T follicular helper cell (primary cell): ENCODE data around the gene SLC37A1.
A peak's percentile ranks its signal among the peaks of the same experiment; 100 is the strongest.

Experiments used
- DNase-seq: peaks from one replicate; pipeline ENCODE4 v3.0.0-alpha.2; 2020; ENCODE audit warnings: low read depth

The SLC37A1 gene

DNA sequence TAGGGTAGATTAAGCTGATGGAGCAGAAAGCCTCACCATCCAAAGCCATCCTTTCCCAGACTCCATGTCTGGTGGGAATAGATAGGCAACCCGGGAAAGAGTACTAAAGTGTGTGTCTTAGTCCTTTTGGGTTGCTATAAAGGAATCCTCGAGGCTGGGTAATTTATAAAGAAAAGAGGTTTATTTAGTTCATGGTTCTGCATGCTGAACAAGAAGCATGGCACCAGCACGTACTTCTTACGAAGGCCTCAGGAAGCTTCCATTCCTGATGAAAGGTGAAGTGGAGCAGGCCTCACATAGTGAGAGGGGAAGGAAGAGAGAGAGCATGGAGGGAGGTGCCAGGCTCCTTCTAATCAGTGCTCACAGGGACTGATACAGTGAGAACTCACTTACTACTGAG is 6.2 kb upstream of the SLC37A1 start:
- no peak for DNase-seq

DNA sequence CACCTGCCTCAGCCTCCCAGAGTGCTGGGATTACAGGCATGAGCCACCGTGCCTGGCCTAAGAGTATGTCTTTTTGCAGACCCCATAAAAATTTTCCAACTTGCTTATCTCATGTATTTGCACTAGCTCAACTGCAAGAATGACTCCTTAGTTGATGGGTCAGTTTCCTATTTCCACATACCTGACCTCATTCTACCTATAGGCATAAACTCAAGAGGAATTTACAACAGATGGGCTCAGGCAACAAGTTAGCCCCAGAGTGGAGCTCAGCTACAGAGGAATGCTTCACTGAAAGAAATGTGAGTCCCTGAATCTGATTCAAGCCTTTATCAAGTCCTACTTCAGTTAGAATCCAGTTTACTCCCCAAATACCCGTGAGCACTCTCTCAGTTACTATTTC is 5.3 kb upstream of the SLC37A1 start:
- no peak for DNase-seq

DNA sequence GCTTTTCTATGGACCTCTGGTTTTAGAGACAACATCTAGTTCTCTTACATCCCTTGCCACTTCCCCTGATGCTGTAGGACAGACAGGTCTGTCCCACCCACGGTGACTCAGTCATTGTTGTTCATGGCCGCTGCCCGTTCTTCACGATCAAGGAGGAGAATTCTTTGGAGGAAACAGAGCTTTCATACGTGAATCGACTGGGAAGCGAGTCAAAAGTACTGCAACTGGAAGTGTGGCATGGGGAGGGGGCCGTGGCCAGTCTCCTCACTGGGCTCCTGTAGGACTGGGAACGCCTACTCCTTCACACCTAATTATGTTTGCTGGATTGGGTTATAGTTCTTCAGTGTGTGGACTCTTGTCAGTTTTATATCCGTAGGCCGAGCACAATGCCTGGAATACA is 4.4 kb upstream of the SLC37A1 start:
- no peak for DNase-seq

DNA sequence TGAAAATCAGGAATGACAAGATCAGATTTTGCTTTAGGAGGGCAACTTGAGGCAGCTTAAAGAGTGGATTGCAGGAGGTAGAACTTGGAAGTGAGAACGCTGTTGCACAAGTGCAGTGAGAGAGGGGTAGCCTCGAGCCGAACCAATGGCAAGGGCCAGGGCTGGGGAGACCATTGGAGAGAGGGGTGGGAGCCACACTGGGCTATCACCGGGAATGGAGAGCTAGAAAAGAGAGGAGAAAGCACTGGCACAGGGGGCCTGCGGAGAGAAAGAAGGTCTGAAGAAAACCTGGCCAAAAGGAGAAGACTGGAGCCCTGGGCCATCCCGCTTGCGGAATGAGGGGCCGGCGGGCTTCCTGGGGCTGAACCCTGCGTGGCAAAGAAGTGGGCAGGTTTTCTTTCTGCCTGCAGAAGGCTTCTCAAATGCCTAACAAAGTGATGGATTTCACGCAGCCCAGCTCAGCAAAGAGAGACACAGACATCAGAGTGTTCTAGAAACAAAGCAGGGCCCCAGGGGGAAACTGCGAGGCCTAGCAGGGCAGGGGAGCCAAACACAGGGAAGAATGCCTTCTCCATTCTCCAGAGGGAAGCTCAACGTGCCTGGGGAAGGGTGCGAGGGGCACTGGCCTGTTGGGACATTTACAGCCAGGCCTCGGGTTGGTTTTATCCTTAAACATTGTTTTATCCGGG is 1.2 kb upstream of the SLC37A1 start:
- DNase-seq = no peak

DNA sequence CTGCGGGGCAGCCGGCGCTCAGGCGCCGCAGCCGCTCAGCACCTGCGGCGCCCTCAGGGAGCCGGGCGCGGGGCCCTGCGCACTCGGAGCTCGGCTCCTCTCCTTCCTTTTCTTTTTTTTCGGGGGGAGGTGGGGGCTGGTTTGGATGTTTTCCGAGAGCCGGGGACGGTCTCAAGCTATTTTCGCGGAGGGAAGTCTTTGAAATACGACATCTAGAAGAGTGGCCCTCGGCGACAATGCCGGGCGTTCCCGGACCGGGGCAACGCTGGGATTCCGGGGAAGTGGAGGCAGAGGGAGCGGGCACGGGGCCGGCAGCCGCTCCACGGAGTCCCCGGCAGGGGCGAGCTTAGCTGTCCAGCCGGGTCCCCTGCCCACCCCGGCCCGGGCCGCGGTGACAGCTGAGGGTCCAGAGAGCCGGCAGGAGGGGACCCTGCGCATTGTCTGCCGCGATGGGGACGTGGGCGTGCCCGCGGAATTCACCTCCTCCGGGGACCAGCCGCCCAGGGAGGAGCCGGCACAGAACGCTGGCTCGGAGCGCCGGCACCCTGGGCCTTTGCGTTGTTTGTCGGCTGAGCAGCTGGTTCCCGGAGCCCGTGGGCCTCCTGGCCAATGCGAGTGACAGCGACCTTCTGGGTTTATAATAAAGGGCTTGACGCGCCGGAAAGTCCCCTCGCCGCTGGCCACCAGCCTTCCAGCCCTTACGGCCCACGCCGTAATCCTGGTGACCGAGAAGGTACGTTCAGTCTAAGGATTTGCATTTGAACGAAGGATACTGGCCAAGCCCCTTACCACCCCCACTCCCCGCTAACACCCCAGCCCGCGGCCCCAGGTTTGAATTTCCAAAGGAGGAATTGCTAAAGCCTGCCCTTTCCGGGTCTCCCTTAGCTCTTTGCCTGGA is 582 bp downstream of the SLC37A1 start:
- DNase-seq = peak; percentile 41

DNA sequence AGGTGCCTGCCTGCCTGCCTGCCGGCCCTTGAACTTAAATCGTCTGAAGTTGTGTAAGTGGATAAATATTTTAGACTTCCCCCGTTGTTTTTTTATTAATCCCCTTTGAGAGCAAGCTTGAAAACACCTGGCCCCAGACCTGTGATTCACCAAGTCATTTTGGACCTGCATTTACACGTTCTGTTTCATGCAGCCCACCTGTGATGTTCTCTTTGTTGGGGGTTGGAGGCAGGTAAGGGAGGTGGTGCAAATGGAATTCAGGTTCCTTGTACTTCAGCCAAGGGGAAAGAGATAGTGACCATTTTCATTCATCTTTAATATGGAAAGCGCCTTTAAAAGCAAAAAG is 1.2 kb downstream of the SLC37A1 start:
- DNase-seq = no peak

DNA sequence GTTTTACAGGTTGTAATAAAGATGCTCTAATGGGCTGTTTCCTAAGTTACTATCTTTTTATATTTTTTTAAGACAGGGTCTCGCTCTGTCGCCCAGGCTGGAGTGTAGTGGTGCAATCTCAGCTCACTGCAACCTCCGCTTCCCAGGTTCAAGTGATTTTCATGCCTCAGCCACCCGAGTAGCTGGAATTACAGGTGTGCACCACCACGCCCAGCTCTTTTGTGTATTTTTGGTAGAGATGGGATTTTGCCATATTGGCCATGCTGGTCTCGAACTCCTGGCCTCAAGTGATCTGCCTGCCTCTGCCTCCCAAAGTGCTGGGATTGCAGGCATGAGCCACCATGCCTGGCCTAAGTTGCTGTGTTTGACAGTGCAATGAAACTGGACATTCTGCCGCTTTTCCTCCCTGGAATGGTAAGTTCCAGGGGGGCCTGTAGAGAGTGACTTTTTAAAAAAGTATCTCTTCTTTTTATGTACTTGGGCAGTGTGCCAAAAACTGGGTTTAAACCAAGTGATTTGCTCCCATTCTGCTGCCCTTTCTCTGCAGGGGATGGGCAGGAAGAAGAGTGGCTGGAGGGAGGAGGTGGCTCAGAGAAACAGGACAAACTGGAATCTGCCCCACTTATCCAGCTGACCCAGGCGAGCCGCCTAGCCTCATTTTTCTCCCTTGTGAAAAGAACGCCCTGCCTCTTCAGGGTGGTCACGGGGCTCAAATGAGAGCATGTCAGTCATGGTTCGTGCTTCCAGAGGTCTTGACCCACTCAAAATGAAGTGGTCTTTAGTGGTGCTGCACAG is 2.3 kb downstream of the SLC37A1 start:
- DNase-seq = no peak

DNA sequence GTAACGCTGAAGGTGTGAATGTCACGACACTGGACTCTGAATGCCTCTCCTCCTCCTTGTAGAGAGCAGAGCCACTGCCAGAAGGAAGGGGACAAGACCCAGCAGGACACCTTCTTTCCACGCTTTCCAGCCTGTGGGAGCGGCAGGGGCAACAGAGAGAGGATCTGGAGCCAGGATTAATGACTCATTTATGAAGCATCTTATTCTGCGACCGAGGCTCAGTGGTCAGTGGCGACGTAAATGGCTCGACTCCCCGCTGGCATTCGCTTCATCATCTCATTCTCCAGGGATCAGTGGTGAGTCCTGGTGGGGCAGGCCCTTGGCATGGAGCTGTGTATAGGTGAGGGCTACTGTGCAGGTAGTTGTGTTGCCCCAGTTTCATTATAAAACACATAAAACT is 4.6 kb downstream of the SLC37A1 start:
- no peak for DNase-seq

DNA sequence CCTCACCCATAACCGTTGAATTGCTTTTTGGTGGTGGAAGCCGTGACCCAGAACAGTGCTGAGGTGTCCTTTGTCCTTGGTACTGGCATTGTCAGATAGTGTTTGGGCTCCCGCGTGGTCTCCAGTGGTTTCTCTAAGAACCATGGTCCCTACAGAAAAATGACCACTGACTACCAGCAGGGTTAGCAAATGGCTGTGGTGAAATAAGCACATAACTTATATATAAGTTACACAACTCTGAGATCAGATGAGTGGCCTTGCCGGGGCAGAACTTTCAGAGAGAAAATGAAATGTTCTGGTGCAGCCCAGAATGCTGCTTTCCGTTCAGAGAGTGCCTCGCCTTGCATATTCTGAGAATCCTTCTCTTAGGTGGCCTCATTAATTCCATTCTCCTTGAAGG is 5.0 kb downstream of the SLC37A1 start:
- DNase-seq = no peak

DNA sequence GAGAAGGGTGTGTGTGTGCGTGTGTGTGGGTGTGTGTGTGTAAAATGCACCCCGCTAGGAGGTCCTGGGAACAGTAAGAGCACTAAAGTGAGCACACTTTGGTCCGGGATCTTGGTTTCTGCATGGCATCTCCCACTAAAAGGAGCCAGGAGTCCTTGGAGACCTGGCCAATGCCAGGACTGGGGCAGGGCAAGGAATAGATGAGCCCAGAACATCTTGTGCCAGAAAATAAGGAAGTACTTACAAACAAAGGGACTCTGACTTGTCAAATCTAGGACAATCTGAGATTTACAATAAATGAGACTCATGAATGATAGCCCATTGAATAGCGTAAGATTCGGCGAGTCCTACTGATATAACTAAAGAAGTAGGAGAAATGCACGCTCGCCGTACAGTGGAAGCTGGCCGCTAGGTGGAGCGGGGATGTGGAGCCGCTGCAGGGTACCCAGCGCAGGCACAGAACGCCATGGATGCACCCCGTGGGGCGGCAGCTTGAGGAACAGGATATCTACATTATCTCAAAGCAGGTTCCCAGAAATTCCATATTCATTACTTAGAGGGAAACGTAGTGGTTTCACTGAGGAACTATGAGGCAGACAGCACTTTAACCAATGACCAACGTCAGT is 7.1 kb downstream of the SLC37A1 start:
- no peak for DNase-seq

DNA sequence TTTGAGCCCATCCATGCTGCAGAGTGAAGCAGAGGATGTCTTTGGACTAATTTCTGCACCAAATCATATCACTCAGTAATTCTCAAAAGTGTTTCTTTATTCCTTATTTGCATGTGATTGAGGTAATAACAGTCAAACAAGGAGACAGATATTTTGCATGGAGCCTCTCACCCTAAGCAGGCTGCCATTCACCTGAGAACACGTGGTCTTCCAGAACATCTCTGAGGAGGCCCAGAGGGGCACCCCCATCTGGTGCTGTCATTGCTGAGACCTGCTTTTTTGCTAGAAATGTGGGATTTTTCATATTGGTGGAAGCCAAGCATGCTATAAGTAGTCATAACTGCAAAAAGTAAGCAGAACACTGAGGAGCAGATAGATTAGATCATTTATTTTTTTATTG is 7.7 kb downstream of the SLC37A1 start:
- no peak for DNase-seq

DNA sequence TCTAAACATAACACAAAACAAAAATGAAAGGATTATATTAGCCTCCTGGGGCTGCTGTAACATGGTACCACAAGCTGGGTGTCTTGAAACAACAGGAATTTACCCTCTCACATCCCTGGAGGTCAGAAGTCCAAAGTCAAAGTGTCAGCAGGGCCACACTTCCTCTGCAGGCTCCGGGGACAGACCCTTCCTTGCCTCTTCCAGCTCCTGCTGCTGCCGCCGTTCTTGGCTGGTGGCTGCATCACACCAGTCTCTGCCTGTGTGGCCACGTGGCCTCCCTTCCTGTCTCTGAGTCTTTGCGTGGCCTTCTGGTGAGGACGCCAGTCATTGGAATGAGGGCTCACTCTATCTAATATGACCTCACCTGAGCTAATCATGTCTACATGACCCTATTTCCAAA is 8.2 kb downstream of the SLC37A1 start:
- DNase-seq = no peak

DNA sequence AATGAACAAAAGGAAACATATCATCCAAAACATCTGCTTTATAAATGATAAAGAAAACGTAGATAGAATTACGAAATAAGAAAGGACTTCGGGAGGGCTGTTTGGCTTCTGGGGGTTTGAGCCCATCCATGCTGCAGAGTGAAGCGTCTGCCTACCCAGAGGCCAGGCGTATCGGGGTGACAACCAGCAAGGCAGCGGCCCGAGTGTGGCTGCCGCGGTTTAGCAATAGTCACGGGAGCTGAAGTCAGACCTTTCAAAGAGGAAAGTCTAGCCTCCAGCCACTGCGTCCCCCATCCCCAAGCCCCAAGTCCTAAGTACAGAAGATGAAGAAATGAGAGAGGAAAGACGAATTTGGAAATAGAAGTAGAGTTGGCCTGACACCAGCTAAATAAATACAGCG is 8.6 kb downstream of the SLC37A1 start:
- DNase-seq = no peak

DNA sequence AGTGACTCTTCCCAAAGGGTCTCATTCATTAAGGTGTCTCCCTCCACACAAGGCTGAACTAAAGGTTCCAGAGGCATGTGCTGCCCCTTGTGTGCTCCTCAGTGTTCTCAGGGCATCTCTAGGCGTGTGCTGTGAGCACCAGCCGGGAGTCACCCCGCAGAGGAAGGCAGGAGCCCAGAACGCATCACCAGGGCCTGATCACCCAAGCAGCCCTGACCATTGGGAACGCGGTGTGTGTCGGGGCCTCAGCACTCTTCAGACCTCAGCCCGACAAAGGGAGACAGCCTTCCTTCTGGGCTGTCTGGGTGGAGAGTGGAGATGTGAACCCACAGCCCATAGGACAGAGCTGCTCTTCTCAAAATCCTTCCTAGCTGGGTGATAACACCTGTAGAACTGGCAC is 9.1 kb downstream of the SLC37A1 start:
- DNase-seq = no peak

DNA sequence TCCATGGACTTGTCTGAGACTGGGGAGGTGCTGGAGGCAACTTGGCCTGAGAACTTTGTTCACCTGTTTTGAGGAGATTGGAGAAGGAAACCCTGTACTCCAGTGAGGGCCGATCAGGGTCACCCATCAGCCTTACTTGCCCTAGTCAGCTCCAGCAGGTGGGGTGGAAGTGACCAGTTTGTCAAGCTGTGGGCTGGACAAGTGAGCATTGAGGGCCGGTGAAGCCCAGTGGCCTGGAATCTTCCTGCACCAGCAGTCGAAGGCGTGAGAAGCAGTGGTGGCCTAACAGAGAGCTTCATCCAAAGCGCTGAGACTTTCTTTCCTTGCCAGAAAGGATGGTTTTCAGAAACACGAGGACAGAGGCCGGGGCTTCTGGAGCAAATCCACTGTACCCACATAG is 9.6 kb downstream of the SLC37A1 start:
- no peak for DNase-seq

DNA sequence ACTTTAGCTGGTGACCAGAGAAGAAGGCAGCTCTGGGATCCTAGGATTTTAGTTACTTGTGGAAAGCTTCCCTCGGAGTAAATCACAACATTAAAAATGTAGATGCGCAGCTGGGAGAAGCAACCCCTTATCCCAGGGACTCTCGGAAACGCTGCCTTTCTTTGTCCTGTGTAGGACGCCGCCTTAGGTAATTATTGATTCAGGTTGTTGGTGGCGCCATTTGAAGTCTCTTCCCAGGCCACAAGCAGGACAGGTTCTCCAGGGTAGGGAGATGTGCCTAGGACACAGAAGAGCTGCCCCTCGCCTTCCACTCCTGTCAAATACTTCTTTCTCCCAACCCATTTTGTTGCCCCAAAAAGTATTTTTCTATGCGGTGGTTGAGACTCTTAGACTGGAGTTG is 10.3 kb downstream of the SLC37A1 start:
- no peak for DNase-seq

DNA sequence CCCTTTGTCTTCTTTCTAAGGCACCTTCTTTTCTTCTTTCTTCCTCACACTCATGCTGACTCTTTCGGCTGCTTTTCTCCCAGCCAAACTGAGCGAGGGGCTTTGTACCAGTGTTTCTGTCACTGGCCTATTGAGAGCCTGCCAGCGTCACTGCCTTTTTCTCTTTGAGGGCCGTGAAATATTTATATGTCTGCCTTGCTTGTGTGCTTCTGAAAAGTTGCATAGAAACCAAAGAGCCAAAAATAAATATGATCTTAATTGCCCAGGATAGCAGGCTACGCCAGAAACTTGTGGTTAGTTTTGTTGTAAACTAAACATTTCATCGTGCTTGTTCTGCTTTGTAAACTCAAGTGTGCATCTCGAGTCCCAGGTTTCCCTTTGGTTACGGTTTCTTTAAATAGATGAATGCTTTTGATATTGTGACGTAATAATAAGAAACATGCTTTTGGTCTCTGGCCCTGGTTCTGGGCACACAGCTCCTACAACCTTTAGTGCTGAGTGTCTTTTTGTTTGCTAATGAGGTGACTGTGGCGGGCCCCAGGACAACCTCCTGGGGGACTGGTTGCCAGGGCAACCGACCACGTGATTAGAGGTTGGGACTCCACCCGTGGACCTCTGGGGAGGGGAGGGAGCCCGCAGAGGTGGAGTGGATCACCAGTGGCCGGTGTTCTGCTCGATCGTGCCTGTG is 10.8 kb downstream of the SLC37A1 start:
- DNase-seq = no peak

DNA sequence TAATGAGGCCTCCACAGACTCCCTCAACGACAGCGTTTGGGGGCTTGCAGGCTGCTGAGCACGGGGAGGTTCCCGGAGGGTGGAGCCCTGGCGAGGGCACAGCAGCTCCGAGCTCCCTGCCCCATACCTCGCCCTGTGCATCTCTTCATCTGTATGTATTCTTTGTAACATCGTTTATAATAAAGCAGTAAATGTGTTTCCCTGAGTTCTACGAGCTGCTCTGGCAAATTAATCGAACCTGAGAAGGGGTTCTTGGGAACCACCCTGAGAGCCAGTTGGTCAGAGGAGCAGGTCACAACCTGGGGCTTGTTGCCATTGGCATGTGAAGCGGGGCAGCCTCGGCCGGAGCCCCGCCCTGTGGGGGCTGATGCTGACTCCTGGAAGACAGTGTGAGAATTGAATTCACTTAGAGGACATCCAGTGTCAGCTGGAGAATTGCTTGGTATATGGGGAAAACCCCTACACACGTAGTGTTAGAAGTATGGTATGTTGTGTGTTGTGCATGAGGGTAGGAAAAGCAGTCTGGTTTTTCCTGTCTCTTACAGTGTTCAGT is 11.5 kb downstream of the SLC37A1 start:
- DNase-seq = no peak

DNA sequence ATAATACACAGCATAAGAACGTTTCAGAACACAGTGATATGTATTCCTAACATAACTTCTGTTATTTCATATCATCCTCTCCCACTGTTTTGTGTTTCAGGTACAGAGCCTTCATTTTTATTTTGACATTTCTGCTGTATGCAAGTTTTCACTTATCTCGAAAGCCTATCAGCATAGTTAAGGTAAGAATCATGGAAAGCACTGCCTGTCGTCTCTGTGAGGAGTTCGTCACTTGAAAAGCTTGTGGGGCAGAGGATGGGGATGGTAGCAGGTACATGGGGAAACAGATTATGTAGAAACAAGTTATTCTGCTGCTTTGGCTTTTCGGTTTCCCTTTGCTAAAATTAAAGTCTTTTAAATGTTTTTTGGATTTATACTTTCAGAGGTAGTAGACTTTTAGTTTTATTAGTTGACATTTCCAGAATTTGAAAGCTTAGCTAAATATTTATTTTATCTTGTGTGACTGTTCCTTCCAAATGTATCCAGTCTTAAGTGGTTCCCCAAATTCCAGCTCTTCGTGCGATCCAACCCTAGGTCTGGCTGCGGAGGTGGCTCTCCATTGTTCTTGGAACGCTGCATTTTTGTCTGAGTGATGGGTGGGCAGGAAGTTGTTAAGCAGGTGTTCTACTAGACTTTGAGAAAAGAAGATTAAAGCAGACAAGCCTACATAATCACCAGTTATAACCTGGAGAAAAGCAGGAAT is 12.2 kb downstream of the SLC37A1 start:
- no peak for DNase-seq

DNA sequence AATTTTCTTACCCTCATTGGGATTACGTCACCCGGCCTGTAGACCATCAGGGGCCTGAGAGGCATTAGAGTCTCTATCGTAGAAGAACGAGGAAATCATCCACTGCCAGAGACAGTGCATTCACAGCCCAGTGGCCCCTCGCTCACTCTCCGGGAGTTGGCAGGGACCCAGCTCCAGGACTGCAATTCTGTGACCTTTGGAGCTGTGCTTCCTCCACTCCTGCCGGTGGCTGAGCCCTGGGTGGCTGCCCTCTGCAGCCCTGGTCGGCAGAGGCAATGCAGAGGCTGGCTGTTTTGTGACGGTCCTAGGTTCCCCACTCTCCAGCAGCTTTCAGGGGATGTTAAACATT is 12.7 kb downstream of the SLC37A1 start:
- DNase-seq = no peak

DNA sequence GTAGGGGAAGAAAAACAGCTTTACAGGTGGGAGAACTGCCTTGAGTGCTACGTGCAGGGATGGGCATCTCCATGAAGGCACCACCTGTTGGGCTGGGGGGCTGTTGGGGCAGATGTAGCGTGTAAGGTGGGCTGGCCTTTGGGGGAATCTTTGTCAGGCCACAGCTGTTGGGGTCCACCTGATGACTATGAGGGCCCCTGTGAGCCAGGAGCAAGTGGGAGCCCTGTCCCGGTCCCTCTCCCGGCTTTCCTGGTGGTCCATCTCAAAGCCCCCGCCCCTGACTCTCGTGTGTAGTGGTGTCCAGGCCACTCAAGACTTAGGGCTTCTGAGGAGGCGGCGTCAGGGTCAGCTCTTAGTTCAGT is 13.5 kb downstream of the SLC37A1 start:
- no peak for DNase-seq
